GM20000 (cell line): Measurements from ENCODE around the gene CDKAL1.
A peak's percentile ranks its signal among the peaks of the same experiment; 100 is the strongest.

Experiments
- DNase-seq: peaks from one replicate; pipeline ENCODE4 v3.0.0; 2012; ENCODE audit warnings: low spot score
- CTCF ChIP-seq: IDR thresholded peaks from 2 replicates; pipeline ENCODE4 v1.5.1; 2012; ENCODE audit warnings: mild to moderate bottlenecking, control low read depth; ENCODE audit errors: extremely low read depth, missing control alignments

CDKAL1 gene

GRCh38 chr6:20554817-20555216 lies 20.6 kb downstream of the CDKAL1 start:
- DNase-seq: no peak
- no peak for TF ChIP-seq CTCF

GRCh38 chr6:20559924-20560551 lies 25.8 kb downstream of the CDKAL1 start:
- no peak for DNase-seq
- no peak for TF ChIP-seq CTCF

GRCh38 chr6:20563377-20563776 lies 29.1 kb downstream of the CDKAL1 start:
- DNase-seq: no peak
- TF ChIP-seq CTCF: no peak

- peak; percentile 46 for TF ChIP-seq CTCF
- peak; percentile 26 for DNase-seq
Observed at GRCh38 chr6:20564269-20564668, 30.0 kb downstream of the CDKAL1 start.

GRCh38 chr6:20564777-20565176 lies 30.5 kb downstream of the CDKAL1 start:
- TF ChIP-seq CTCF: no peak
- DNase-seq: peak; percentile 26

GRCh38 chr6:20565342-20565741 lies 31.1 kb downstream of the CDKAL1 start:
- no peak for DNase-seq

GRCh38 chr6:20566109-20566508 lies 31.9 kb downstream of the CDKAL1 start:
- no peak for TF ChIP-seq CTCF
- DNase-seq: no peak

More at GRCh38 chr6:20565342-20565741, 31.1 kb downstream of the CDKAL1 start:
- TF ChIP-seq CTCF: no peak
